ENCODE results near the gene HOXD13. TPM values are rescaled to one million over a fixed set of nuclear protein-coding genes. Genes with fewer than 3 reads are reported as not detected.

The HOXD13 gene
- total RNA-seq, 4 donors from 2014 or later: 1.1 TPM; not detected in 3

DNA sequence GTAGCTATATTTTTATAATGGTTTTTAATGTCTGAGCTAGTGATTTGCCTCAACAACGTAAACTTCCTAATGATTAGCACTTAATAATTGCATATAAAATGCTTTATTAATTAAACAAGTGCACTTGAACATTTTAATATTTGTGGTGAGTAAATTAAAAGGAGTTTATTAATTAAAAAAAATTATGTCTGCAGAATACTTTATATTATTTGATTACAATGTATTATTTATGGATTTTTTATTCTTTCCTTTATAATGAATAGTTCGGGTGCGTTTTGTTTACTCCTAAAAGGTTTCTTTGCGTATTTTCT lies 39.3 kb downstream of the HOXD13 start:
- TF ChIP-seq, protein P1, sequence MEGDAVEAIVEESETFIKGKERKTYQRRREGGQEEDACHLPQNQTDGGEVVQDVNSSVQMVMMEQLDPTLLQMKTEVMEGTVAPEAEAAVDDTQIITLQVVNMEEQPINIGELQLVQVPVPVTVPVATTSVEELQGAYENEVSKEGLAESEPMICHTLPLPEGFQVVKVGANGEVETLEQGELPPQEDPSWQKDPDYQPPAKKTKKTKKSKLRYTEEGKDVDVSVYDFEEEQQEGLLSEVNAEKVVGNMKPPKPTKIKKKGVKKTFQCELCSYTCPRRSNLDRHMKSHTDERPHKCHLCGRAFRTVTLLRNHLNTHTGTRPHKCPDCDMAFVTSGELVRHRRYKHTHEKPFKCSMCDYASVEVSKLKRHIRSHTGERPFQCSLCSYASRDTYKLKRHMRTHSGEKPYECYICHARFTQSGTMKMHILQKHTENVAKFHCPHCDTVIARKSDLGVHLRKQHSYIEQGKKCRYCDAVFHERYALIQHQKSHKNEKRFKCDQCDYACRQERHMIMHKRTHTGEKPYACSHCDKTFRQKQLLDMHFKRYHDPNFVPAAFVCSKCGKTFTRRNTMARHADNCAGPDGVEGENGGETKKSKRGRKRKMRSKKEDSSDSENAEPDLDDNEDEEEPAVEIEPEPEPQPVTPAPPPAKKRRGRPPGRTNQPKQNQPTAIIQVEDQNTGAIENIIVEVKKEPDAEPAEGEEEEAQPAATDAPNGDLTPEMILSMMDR (IDR thresholded peaks at IDR 0.05; ENCODE audit: low read depth): no peak

DNA sequence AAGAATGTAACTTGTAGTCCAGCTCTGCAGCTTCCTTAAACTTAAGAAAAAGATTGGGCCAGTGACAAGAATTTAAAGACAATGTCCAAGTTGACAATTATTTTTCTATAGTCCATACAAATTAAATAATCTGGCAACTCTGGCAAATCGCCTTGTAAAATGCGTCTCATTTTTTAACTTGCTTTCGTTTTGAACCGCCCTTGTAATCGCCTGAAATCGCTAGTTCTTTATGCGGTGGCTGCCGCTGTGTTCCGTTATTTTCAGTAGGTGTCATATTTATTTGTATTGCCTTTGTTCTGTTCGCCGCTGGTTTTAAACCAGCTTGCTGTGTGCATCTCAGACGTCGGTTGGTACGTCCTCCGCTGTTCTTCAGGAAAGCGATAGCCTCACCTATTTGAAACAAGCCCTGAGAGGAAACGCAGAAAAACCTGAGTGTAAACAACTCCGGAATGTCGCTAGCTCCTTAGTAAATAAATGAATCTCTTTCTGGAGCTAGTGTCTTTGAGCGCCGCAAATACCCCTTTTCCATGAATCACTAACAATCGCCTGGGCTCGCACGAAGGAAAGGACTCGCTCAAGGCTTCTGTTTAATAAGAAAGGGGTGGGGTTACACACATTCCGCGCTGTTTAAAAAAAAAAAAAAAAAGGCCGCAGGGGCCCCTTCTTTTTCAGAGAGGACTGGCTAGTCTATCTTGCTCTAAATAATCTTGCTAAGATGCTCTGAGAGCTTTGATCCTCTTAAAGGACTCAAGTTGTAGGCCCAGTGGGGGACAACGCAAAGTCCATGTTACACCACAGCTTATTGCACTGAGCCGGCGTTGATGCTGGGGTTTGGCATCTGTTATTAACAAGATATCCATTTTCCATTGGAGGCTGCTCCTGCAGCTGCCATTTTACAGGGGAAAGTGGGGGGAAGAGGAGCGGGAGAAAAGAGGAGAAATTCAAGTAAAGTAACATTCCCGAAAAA lies 40.0 kb downstream of the HOXD13 start:
- TF ChIP-seq, protein P1 (IDR thresholded peaks at IDR 0.05; ENCODE audit: low read depth): no peak

DNA sequence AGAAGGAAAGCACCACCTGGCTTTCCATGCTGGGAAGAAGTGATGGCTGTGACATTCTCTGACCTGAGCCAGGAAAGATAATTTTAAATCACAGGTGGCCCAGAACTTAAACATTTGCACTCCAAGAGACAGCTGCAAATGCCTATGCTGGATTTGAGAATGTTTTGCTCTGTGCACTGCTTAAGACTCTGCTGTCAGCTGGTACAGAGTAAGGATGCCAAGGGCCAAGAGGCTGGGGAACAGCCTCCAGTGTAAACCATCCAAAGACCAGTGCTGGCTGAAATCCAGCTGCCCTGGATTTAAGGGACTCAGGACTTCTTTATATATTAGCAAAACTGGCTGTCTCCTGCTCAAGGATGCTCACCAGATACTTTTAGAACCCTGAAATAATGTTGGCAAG lies 40.9 kb downstream of the HOXD13 start:
- TF ChIP-seq, protein P1 (IDR thresholded peaks at IDR 0.05; ENCODE audit: low read depth): no peak

DNA sequence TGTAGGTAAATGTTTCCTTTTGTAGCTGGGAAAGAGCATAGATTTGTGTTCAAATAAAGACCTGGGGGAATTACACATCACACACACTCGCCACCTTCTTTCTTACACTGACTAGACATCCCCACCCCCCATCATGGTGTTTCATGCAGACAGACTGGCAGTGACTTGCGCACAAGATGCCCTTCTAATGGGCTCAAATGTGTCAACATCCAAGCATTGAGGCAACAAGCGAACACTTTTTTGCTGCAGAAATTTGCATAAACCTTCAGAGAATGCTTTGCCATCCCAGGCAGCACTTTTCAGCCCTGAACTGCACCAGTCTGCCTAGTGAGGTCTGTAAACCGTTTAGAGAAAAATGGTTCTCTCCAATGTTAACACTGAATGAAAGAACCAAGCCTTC lies 41.5 kb downstream of the HOXD13 start:
- TF ChIP-seq, protein P1 (IDR thresholded peaks at IDR 0.05; ENCODE audit: low read depth): no peak

DNA sequence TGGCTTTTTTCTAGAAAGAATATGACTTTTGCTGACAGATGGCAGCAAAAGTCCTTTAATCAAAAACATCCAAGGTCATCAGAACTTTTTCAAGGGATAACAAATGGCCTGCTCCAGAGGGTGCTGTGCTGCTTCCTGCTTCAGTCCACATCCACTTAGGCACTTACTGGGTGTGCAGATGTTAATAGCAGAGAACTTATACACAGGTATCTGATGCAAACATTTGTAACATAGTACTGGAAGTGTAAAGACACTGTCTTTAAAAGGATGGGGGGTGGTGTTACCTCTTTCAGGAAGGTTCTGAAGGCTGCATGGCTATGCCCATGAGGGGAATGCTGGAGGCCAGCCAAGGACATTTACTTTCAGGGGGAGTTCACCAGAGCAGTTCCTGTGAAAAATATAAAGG lies 42.5 kb downstream of the HOXD13 start:
- TF ChIP-seq, protein P1 (IDR thresholded peaks at IDR 0.05; ENCODE audit: low read depth): no peak

DNA sequence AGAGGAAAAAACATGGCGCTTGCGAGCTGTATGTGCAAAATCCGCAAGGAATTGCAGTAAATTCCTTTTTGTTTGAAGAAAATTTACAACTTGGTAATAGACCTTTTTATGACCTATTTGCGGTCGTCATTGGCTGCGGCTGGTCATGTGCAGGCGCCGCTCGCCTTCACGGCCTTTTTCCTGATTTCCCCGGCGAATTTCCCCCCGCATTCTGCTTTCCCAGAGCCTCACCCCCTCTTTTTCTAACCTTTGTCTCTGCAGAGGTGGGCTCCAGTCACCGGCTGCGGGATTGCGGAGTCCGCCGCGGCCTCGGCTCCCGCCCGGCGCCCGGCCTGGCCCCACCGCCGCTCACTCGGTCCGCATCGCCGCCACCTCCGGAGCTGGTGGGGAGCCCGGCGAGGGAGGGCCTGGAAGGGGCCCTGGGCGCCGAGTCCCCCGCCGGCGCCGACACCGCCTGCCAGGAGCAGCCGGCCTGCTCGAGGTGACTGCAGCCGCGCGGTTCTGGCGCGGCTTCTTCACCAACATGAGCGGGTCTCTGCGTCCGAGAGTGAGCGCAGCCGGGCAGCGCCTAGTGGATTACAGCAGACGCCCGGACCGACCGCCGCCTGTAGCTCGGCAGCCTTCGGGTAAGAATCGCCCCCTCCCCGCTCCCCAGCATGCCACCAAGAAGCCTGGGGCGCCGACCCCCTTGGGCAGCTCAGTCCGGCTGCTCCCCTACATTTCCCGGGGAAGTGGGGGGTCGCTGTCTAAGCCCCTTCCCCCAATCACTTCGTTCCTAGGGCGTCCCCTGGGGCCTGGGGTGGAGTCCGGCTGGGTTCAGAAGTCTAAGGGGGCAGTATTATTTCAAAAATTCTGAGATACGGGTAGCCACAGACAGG lies 44.1 kb downstream of the HOXD13 start:
- TF ChIP-seq, protein P1 (IDR thresholded peaks at IDR 0.05; ENCODE audit: low read depth): no peak

DNA sequence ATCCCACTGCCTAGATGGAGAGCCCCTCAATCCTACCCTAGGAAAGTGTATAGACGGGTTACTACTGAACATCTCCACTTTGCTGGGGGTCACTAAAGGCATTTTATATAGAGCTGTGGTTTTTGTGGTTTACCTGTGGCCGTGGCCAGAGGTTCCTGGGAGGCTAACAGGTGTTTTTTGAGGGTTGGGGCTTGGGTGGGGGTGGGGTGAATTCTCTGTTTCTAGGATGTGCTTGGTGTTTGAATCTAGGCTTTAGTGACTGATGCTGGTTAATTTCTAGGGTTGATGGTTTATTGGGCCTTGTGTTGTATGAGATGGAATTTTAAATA lies 44.7 kb downstream of the HOXD13 start:
- TF ChIP-seq, protein P1 (IDR thresholded peaks at IDR 0.05; ENCODE audit: low read depth): no peak

All from subcutaneous adipose tissue (tissue), 4 donors.